ENCODE data around the gene PPP2CA.
A peak's percentile ranks its signal among the peaks of the same experiment; 100 is the strongest.

The PPP2CA gene

DNA sequence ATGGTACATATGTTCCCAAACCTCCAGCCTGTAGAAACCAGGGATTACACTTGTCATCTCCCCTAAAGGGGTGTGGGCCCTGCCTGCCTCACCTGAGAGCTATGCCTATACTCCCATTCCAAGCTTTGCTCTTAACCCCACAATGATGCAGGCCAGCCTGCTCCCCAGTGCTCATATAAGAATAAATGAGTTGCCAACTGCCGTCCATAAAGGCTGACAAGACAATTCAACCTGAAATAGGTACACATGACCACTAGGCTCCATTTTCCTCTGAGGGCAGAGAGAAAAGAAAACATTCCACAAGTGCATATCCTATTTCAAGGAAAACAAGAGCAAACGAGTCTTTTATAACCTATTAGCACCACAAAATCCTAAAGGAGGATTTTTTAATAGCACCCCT, 77.6 kb downstream of the PPP2CA start:
- DNase-seq (ENCODE audit: low spot score), result no peak

GRCh38 chr5:134146651-134147518, 79.0 kb downstream of the PPP2CA start:
- no peak for DNase-seq (ENCODE audit: low spot score)

- peak; percentile 84 for DNase-seq (ENCODE audit: low spot score)
Observed at GRCh38 chr5:134145779-134146581, 79.9 kb downstream of the PPP2CA start.

- no peak for DNase-seq (ENCODE audit: low spot score)
Observed at GRCh38 chr5:134145041-134145757, 80.7 kb downstream of the PPP2CA start.

Measured in activated CD4-positive, alpha-beta T cell treated with anti-CD3 and anti-CD28 coated beads, Interleukin-2, Interleukin-4, amounts not matched to agents 100 ng/mL and 50 ng/mL, durations not matched to agents 16 hours and 8 hours (primary cell).